ENCODE results near the gene ACSBG1. TPM values are rescaled to one million over a fixed set of nuclear protein-coding genes. Genes with fewer than 3 reads are reported as not detected.
"Not testable (repeated sequence)": the region's sequence is repeated elsewhere in the genome, so short reads cannot be mapped to it uniquely, and the experiment has no call there.

Gene ACSBG1
- polyA plus RNA-seq, 1 donor (not counting 4 experiments of a cell fraction or from before 2014, with no cell fraction given): 0.01 TPM

- TF ChIP-seq EZH2 (IDR thresholded peaks at IDR 0.05; ENCODE audit: low read length) (no peak), CTCF (optimal IDR thresholded peaks at IDR 0.05 in 1 of 3, IDR thresholded peaks at IDR 0.05 in 1 of 3, conservative IDR thresholded peaks at IDR 0.05 in 1 of 3; ENCODE audit: extremely low read depth in 1 of 3, insufficient read depth in 2 of 3, low read length in 3 of 3) (no peak)
- DNase-seq (ENCODE audit: low read depth, low spot score): no peak
- no peaks in the 10 kb centered on the region for H3K9me1 ChIP-seq (ENCODE audit: control insufficient read depth, extremely low read depth, insufficient read depth, low read length)
- peaks cover 35% of the 10 kb centered on the region for H3K79me2 ChIP-seq (ENCODE audit: control insufficient read depth, insufficient read depth, low read length)
- H3K9me3 ChIP-seq (ENCODE audit: control insufficient read depth, low read depth, low read length): no peaks in the 10 kb centered on the region
- peaks cover 2 to 7% of the 10 kb centered on the region in 2 experiments for H3K36me3 ChIP-seq (ENCODE audit: control insufficient read depth in 2 of 2, extremely low read depth in 1 of 2, insufficient read depth in 2 of 2, low read length in 2 of 2)
- H3K4me3 ChIP-seq (ENCODE audit: control insufficient read depth in 2 of 3, extremely low read depth in 1 of 3, insufficient read depth in 2 of 3, low read depth in 1 of 3, low read length in 3 of 3): no peak overlapping the region
- H3K27me3 ChIP-seq (ENCODE audit: control insufficient read depth, extremely low read depth, insufficient read depth, low read length): no peaks in the 10 kb centered on the region
- no peak for FAIRE-seq
- H4K20me1 ChIP-seq (ENCODE audit: control insufficient read depth, extremely low read depth, insufficient read depth, low read length): no peaks in the 10 kb centered on the region
- no peak overlapping the region for H2AFZ ChIP-seq (ENCODE audit: control insufficient read depth, low read length)
- no peak overlapping the region for H3K9ac ChIP-seq (ENCODE audit: control insufficient read depth, extremely low read depth, insufficient read depth, low read length)
- no peak overlapping the region for H3K4me2 ChIP-seq (ENCODE audit: control insufficient read depth, extremely low read depth, insufficient read depth, low read depth, low read length)
- H3K27ac ChIP-seq (ENCODE audit: control insufficient read depth, insufficient read depth, low read length): no peak overlapping the region
- peaks cover 27% of the 10 kb centered on the region for H3K4me1 ChIP-seq (ENCODE audit: control insufficient read depth, extremely low read depth, insufficient read depth, low read length)
- dilution Hi-C loops (cut with MboI; ENCODE audit: extremely low pct_ligation_motif_present, low sequenced_read_pairs): no loop called here
These were observed 79.4 kb downstream of the ACSBG1 start for GRCh38 chr15:78154955-78155354.

- peaks cover 42% of the 10 kb centered on the region for H3K79me2 ChIP-seq (ENCODE audit: control insufficient read depth, insufficient read depth, low read length)
- H3K4me3 ChIP-seq (ENCODE audit: control insufficient read depth in 2 of 3, extremely low read depth in 1 of 3, insufficient read depth in 2 of 3, low read depth in 1 of 3, low read length in 3 of 3); H3K9me3 ChIP-seq (ENCODE audit: control insufficient read depth, low read depth, low read length); H3K9me1 ChIP-seq (ENCODE audit: control insufficient read depth, extremely low read depth, insufficient read depth, low read length); H4K20me1 ChIP-seq (ENCODE audit: control insufficient read depth, extremely low read depth, insufficient read depth, low read length); FAIRE-seq; H3K36me3 ChIP-seq (ENCODE audit: control insufficient read depth in 2 of 2, extremely low read depth in 1 of 2, insufficient read depth in 2 of 2, low read length in 2 of 2); dilution Hi-C loops (cut with MboI; ENCODE audit: extremely low pct_ligation_motif_present, low sequenced_read_pairs); H3K9ac ChIP-seq (ENCODE audit: control insufficient read depth, extremely low read depth, insufficient read depth, low read length); H3K4me2 ChIP-seq (ENCODE audit: control insufficient read depth, extremely low read depth, insufficient read depth, low read depth, low read length); DNase-seq (ENCODE audit: low read depth, low spot score); H3K27me3 ChIP-seq (ENCODE audit: control insufficient read depth, extremely low read depth, insufficient read depth, low read length); H2AFZ ChIP-seq (ENCODE audit: control insufficient read depth, low read length); H3K27ac ChIP-seq (ENCODE audit: control insufficient read depth, insufficient read depth, low read length): not testable (repeated sequence)
- peaks cover 41% of the 10 kb centered on the region for H3K4me1 ChIP-seq (ENCODE audit: control insufficient read depth, extremely low read depth, insufficient read depth, low read length)
These were observed 83.3 kb downstream of the ACSBG1 start for GRCh38 chr15:78151075-78151474.

All from keratinocyte (primary cell).